K562 (cell line): ENCODE data around the gene KCNG4. TPM values are rescaled to one million over a fixed set of nuclear protein-coding genes. Genes with fewer than 3 reads are reported as not detected.

Experiments used
- ATAC-seq: fragments of 200-7000 bp; cut with Tn5 transposase; 3 replicates; pipeline ENCODE4 v1.9.1; 2020; ENCODE audit warnings: moderate library complexity
- BruUV-seq: library from RNA; stranded (reverse); fragments of 400-500 nt; replicated peaks from 2 replicates; lab custom pipeline; 2021; lab: Mats Ljungman, UMichigan
- CTCF ChIA-PET: fragments of 300-600 bp; formaldehyde crosslinking; extraction: SDS; loops from one replicate; lab custom pipeline; 2021; ENCODE audit warnings: low intra/inter-chr PET ratio; lab: Yijun Ruan, JAX
- POLR2A ChIA-PET: fragments of 300-600, 350-650 bp; sonication (Branson Sonifier 250); formaldehyde crosslinking; extraction: SDS; loops from one replicate; lab custom pipeline; 2021; ENCODE audit warnings: antibody characterized with exemption, inconsistent platforms; lab: Yijun Ruan, JAX
- DNase-seq, 4 experiments: peaks; one replicate each; pipeline versions ENCODE4 v3.0.0 to v3.0.0-alpha.2; 2011 to 2018; ENCODE audit warnings: low spot score in 3 of 4, mixed read lengths in 3 of 4; ENCODE audit errors: extremely low read depth in 1 of 4
- FAIRE-seq: peaks from 2 replicates; lab custom pipeline; 2011; peaks lifted over from hg19 to GRCh38; lab: Jason Lieb, UNC
- H2AFZ ChIP-seq: 2 replicates; pipeline ENCODE4 v1.6.0; 2011; ENCODE audit warnings: low read depth, low read length, control low read depth, inconsistent platforms
- H3K27ac ChIP-seq: fragments of 200-600 bp; 3 replicates; pipeline ENCODE4 v1.8.0; 2011; ENCODE audit warnings: low read depth, mild to moderate bottlenecking, control low read depth, inconsistent platforms, low read length, moderate library complexity, mixed read lengths; ENCODE audit errors: extremely low read depth
- H3K27me3 ChIP-seq, 2 experiments: fragments of 300-600 bp in 1 of 2; 2 replicates in 1 of 2; 3 replicates in 1 of 2; pipeline versions ENCODE4 v1.6.0 to v1.8.0; 2011; ENCODE audit warnings: inconsistent platforms in 2 of 2, low read length in 2 of 2, mild to moderate bottlenecking in 1 of 2, mixed read lengths in 1 of 2, moderate library complexity in 1 of 2; ENCODE audit not compliant: control insufficient read depth in 2 of 2, insufficient read depth in 2 of 2
- H3K36me3 ChIP-seq: fragments of 300-600 bp; 3 replicates; pipeline ENCODE4 v1.8.0; 2011; ENCODE audit warnings: mild to moderate bottlenecking, low read length, inconsistent platforms; ENCODE audit not compliant: control insufficient read depth, insufficient read depth
- H3K4me1 ChIP-seq, 2 experiments: fragments of 200-600 bp in 1 of 2; replicated peaks in 1 of 2; 2 replicates in 1 of 2; 3 replicates in 1 of 2; pipeline versions ENCODE4 v1.5.1 to v1.8.0; 2011; ENCODE audit warnings: inconsistent platforms in 2 of 2, low read length in 2 of 2, mild to moderate bottlenecking in 1 of 2, mixed read lengths in 1 of 2, moderate library complexity in 1 of 2; ENCODE audit not compliant: control insufficient read depth in 2 of 2, insufficient read depth in 2 of 2
- H3K4me2 ChIP-seq: 2 replicates; pipeline ENCODE4 v1.6.1; 2011; ENCODE audit warnings: low read length, control low read depth, inconsistent platforms, mixed read lengths; ENCODE audit not compliant: insufficient read depth
- H3K4me3 ChIP-seq: fragments of 200-600 bp; sonication (generic), shearing (Covaris generic); 2 replicates; pipeline ENCODE4 v1.5.1; 2016; ENCODE audit warnings: control low read depth, inconsistent platforms
- H3K79me2 ChIP-seq: fragments of 200-600 bp; 3 replicates; pipeline ENCODE4 v1.8.0; 2011; ENCODE audit warnings: low read length, inconsistent platforms; ENCODE audit not compliant: control insufficient read depth, insufficient read depth
- H3K9ac ChIP-seq, 2 experiments: 2 replicates each; pipeline versions ENCODE4 v1.6.0 to v1.6.1; 2011; ENCODE audit warnings: low read depth in 2 of 2, low read length in 2 of 2, control low read depth in 1 of 2, inconsistent platforms in 1 of 2, mild to moderate bottlenecking in 1 of 2, mixed read lengths in 1 of 2; ENCODE audit not compliant: insufficient read depth in 1 of 2
- H3K9me1 ChIP-seq: one replicate; pipeline ENCODE4 v1.6.0; 2011; ENCODE audit warnings: inconsistent platforms, mild to moderate bottlenecking, low read length, moderate library complexity; ENCODE audit not compliant: control insufficient read depth, insufficient read depth
- H3K9me3 ChIP-seq: replicated peaks from 2 replicates; pipeline ENCODE4 v1.5.1; 2011; ENCODE audit warnings: low read depth, low read length, inconsistent platforms; ENCODE audit not compliant: control insufficient read depth, insufficient read depth
- H4K20me1 ChIP-seq: replicated peaks from 2 replicates; pipeline ENCODE4 v1.6.1; 2011; ENCODE audit warnings: low read length, inconsistent platforms, mixed read lengths; ENCODE audit not compliant: control insufficient read depth, insufficient read depth
- ARHGAP35 ChIP-seq: fragments of 450-650 bp; IDR thresholded peaks from 2 replicates; pipeline ENCODE4 v1.6.1; 2018; ENCODE audit not compliant: partially characterized antibody
- ARNT ChIP-seq, 2 experiments: fragments of 450-650 bp; IDR thresholded peaks; 2 replicates each; pipeline ENCODE4 v1.6.1; 2016; ENCODE audit warnings: mild to moderate bottlenecking in 1 of 2
- BRD4 ChIP-seq: fragments of 200-600 bp; sonication (generic); IDR thresholded peaks from 2 replicates; pipeline ENCODE4 v1.6.1; 2017; ENCODE audit warnings: inconsistent platforms
- CAMTA2 ChIP-seq: fragments of 250-450 bp; sonication (Bioruptor Pico); conservative IDR thresholded peaks from 2 replicates; pipeline ENCODE4 v1.5.1; 2022
- CCNT2 ChIP-seq: IDR thresholded peaks from 2 replicates; pipeline ENCODE4 v1.6.1; 2011; ENCODE audit warnings: borderline replicate concordance, low read depth, mild to moderate bottlenecking, moderate library complexity, mixed read lengths, low read length; ENCODE audit not compliant: insufficient read length; ENCODE audit errors: extremely low read depth
- DMBX1 ChIP-seq: fragments of 250-450 bp; sonication (Bioruptor Pico); IDR thresholded peaks from 2 replicates; pipeline ENCODE4 v1.8.0; 2022; ENCODE audit warnings: inconsistent platforms, mild to moderate bottlenecking, moderate library complexity, borderline replicate concordance
- E2F5 ChIP-seq: sonication (generic); formaldehyde crosslinking; IDR thresholded peaks from 2 replicates; pipeline ENCODE4 v1.8.0; 2022; ENCODE audit warnings: mild to moderate bottlenecking, missing genetic modification reagents
- GATAD2B ChIP-seq: fragments of 450-650 bp; IDR thresholded peaks from 2 replicates; pipeline ENCODE4 v1.6.1; 2017; ENCODE audit warnings: mild to moderate bottlenecking, borderline replicate concordance
- KHSRP ChIP-seq: fragments of 450-650 bp; IDR thresholded peaks from 2 replicates; pipeline ENCODE4 v1.6.1; 2017
- NCOR1 ChIP-seq: fragments of 450-650 bp; IDR thresholded peaks from 2 replicates; pipeline ENCODE4 v1.6.1; 2016; ENCODE audit warnings: mild to moderate bottlenecking, moderate library complexity
- NFE2L1 ChIP-seq: fragments of 450-650 bp; IDR thresholded peaks from 2 replicates; pipeline ENCODE4 v1.6.1; 2016; ENCODE audit warnings: missing genetic modification characterization, low read depth, mild to moderate bottlenecking, missing compliant biosample characterization, moderate library complexity, borderline replicate concordance
- TARDBP ChIP-seq: fragments of 450-650 bp; IDR thresholded peaks from 2 replicates; pipeline ENCODE4 v1.6.1; 2016
- WHSC1 ChIP-seq: IDR thresholded peaks from one replicate; pipeline ENCODE4 v1.6.1; 2012; ENCODE audit warnings: low read length, control low read depth, inconsistent platforms
- ZFX ChIP-seq: sonication (generic); formaldehyde crosslinking; IDR thresholded peaks from 2 replicates; pipeline ENCODE4 v1.8.0; 2022; ENCODE audit warnings: mild to moderate bottlenecking, missing genetic modification reagents, moderate library complexity
- ZNF143 ChIP-seq: sonication (generic); formaldehyde crosslinking; IDR thresholded peaks from 2 replicates; pipeline ENCODE4 v1.9.0; 2022; ENCODE audit warnings: mild to moderate bottlenecking, missing genetic modification reagents
- ZNF57 ChIP-seq: fragments of 450-650 bp; formaldehyde crosslinking; IDR thresholded peaks from 2 replicates; pipeline ENCODE4 v1.4.0; 2020; ENCODE audit warnings: mild to moderate bottlenecking, moderate library complexity
- WGBS: fragments of 100-300 bp; shearing (Covaris generic); methylation state at CpG from one replicate; pipeline ENCODE4 v1.1.6; 2016; ENCODE audit warnings: low coverage, mixed read lengths; ENCODE audit not compliant: insufficient coverage; ENCODE audit errors: missing lambda C conversion rate; 5-methylcytosine and 5-hydroxymethylcytosine counted together
- in situ Hi-C: fragments of 300-500 bp; cut with MboI; formaldehyde crosslinking; loops from 4 replicates; pipeline ENCODE4 v1.15.0; 2018; ENCODE audit warnings: inconsistent platforms, mixed read lengths
- intact Hi-C: fragments of 100-400 bp; cut with micrococcal nuclease; formaldehyde crosslinking; loops from 2 replicates; pipeline ENCODE4 v1.14.2; 2022
- polyA plus RNA-seq, 8 experiments: library from polyadenylated mRNA; depleted of rRNA in 4 of 8; stranded (reverse) in 5 of 8; unstranded in 3 of 8; fragments of >200 nt; fragmentation: Nextera tagmentation in 2 of 8; fragmentation: Illumina TruSeq in 1 of 8; extraction: Ambion mirVana in 2 of 8; extraction: Trizol in 1 of 8; gene quantifications; 2 replicates each; pipeline versions ENCODE4 v1.2.1 to v1.2.3, GENCODE V29; 2011 to 2014; ENCODE audit warnings: inconsistent platforms in 1 of 8, missing spikeins in 1 of 8
- total RNA-seq, 7 experiments: library from RNA; depleted of rRNA in 6 of 7; stranded (reverse); fragments of >200 nt in 6 of 7; fragmentation: Illumina TruSeq in 2 of 7; extraction: Trizol in 2 of 7; gene quantifications; 2 replicates each; pipeline versions ENCODE4 v1.2.1 to v1.2.3, GENCODE V29; 2011 to 2021; ENCODE audit warnings: low replicate concordance in 1 of 7
- TF ChIP-seq, protein P1 (sequence below): sonication (generic); formaldehyde crosslinking; IDR thresholded peaks from 2 replicates; pipeline ENCODE4 v1.8.0; 2022; ENCODE audit warnings: missing genetic modification reagents, mild to moderate bottlenecking, moderate library complexity, borderline replicate concordance
- TF ChIP-seq, protein P2 (sequence below): fragments of 250-450 bp; sonication (Bioruptor Pico); IDR thresholded peaks from 2 replicates; pipeline ENCODE4 v1.5.0; 2022; ENCODE audit warnings: mild to moderate bottlenecking

The KCNG4 gene
- total and polyA plus RNA-seq, 9 of the 15 experiments (the other 6 are each of a cell fraction or from before 2014, with no cell fraction given) = not detected

- no peak overlapping the region for H3K27ac ChIP-seq
- peak overlapping the region; percentile 18; the same call in 1 of the 2 replicates for H2AFZ ChIP-seq
- 0 out of 4 replicates have a peak overlapping the region, but pooled peaks of 1 of the 2 experiments have one; percentile 12 for H3K9ac ChIP-seq
- FAIRE-seq (peak; percentile 96), ATAC-seq (peak; percentile 92), DNase-seq (peak; percentile 76 to 85 (median 80))
- CTCF ChIA-PET = interaction anchor here (0.6 to 0.7 kb wide), 4 partner anchors 87 to 354 kb away, joined by 3 to 4 read pairs (median 3); no protein-coding TSS in a partner anchor
- H3K27me3 ChIP-seq = peaks cover 5 to 26% of the 10 kb centered on the region in 2 experiments; a peak in 4 of 5 replicates
- H4K20me1 ChIP-seq = peaks cover 20% of the 10 kb centered on the region
- H3K4me1 ChIP-seq = peaks cover 7 to 36% of the 10 kb centered on the region in 2 experiments; a peak in 3 of 5 replicates
- no peak overlapping the region for H3K4me3 ChIP-seq
- 20% methylated on average over 10 of the region's 10 CpGs for WGBS
- H3K9me3 ChIP-seq = no peaks in the 10 kb centered on the region
- intact Hi-C loops = loop anchor here (1.0 to 5.0 kb wide), 3 partner anchors 35 to 218 kb away; no protein-coding TSS in a partner anchor
- no peak overlapping the region for H3K4me2 ChIP-seq
- H3K9me1 ChIP-seq = no peaks in the 10 kb centered on the region
- no peaks in the 10 kb centered on the region for H3K79me2 ChIP-seq
- BruUV-seq = no TSS peak
- in situ Hi-C loops = no loop called here
- POLR2A ChIA-PET = interaction anchor here (0.7 kb wide), 3 partner anchors 9 to 114 kb away, joined by 3 to 4 read pairs (median 4); no protein-coding TSS in a partner anchor
- H3K36me3 ChIP-seq = peaks cover 30% of the 10 kb centered on the region; the same call in 1 of the 3 replicates
- no peak for TF ChIP-seq KHSRP
- no peak for TF ChIP-seq ZNF143 (CRISPR knock-in tag)
- TF ChIP-seq BRD4 = no peak
- no peak for TF ChIP-seq ARHGAP35
- TF ChIP-seq NFE2L1 = no peak
- TF ChIP-seq E2F5 (CRISPR knock-in tag) = no peak
- TF ChIP-seq DMBX1 (CRISPR knock-in tag) = no peak
- TF ChIP-seq, protein P1, sequence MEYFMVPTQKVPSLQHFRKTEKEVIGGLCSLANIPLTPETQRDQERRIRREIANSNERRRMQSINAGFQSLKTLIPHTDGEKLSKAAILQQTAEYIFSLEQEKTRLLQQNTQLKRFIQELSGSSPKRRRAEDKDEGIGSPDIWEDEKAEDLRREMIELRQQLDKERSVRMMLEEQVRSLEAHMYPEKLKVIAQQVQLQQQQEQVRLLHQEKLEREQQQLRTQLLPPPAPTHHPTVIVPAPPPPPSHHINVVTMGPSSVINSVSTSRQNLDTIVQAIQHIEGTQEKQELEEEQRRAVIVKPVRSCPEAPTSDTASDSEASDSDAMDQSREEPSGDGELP = no peak
- TF ChIP-seq NCOR1 = no peak
- no peak for TF ChIP-seq ZFX (CRISPR knock-in tag)
- TF ChIP-seq CCNT2 = no peak
- no peak for TF ChIP-seq TARDBP
- TF ChIP-seq CAMTA2 = no peak
- TF ChIP-seq, protein P2, sequence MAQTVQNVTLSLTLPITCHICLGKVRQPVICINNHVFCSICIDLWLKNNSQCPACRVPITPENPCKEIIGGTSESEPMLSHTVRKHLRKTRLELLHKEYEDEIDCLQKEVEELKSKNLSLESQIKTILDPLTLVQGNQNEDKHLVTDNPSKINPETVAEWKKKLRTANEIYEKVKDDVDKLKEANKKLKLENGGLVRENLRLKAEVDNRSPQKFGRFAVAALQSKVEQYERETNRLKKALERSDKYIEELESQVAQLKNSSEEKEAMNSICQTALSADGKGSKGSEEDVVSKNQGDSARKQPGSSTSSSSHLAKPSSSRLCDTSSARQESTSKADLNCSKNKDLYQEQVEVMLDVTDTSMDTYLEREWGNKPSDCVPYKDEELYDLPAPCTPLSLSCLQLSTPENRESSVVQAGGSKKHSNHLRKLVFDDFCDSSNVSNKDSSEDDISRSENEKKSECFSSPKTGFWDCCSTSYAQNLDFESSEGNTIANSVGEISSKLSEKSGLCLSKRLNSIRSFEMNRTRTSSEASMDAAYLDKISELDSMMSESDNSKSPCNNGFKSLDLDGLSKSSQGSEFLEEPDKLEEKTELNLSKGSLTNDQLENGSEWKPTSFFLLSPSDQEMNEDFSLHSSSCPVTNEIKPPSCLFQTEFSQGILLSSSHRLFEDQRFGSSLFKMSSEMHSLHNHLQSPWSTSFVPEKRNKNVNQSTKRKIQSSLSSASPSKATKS (CRISPR knock-in tag) = no peak
- no peak; the same call in 1 of the 2 replicates for TF ChIP-seq GATAD2B
- no peak for TF ChIP-seq WHSC1
- no peak for TF ChIP-seq ZNF57
- TF ChIP-seq ARNT (IDR thresholded peaks at IDR 0.05) = no peak
Observed at GRCh38 chr16:84175350-84176081, 64.3 kb downstream of the KCNG4 start.
